ENCODE measurements around the gene EIF2S3.

EIF2S3 gene

GRCh38 chrX:24054182-24055042, at the start of gene EIF2S3:
Gene EIF2S3, plus strand, starts transcription at chrX:24054956. Its CDS starts 13 bp downstream, at chrX:24054969.
- DNase-seq = peak; percentile 90
- peak; percentile 86 for ATAC-seq (replicated peaks)
- Mint-ChIP-seq H3K4me3 (no peak within 1 kb of the TSS), H3K9me3 (no peaks in the 10 kb centered on the region), H3K27me3 (peaks cover 0 to 3% of the 10 kb centered on the region in 2 donors), H3K36me3 (peaks cover 5 to 14% of the 10 kb centered on the region in 2 donors), H3K27ac (no peak within 1 kb of the TSS), H3K4me1 (peaks cover 0 to 1% of the 10 kb centered on the region in 2 donors)

DNA sequence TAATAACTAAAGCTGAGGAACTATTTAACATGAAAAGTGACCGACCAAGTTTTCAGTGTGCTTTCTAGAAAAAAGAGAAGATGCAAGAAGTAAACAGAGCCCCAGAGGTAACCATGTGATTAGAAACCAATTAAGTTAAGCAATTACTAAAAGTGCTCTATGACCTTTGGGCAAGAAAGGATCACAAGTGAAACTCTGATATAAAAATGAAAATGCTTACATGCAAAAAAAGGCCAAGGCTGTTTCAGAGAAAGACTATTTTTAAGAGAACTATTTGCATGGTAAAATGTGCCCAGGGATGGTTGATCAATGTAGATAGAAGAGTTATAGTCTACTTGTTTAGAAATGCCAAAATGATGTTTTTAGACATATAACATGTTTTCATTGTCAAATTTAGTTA, 49.7 kb upstream of the EIF2S3 start:
- no peak overlapping the region for H3K27ac Mint-ChIP-seq
- H3K4me1 Mint-ChIP-seq = peaks cover 6 to 23% of the 10 kb centered on the region in 2 donors
- ATAC-seq (replicated peaks) = peak; percentile 52 to 60
- H3K4me3 Mint-ChIP-seq = peak overlapping the region in 1 of 2 donors; percentile 47
- H3K9me3 Mint-ChIP-seq = peaks cover 1 to 2% of the 10 kb centered on the region in 2 donors
- no peak for DNase-seq
- peaks cover 0 to 10% of the 10 kb centered on the region in 2 donors for H3K27me3 Mint-ChIP-seq
- peaks cover 2 to 10% of the 10 kb centered on the region in 2 donors for H3K36me3 Mint-ChIP-seq

DNA sequence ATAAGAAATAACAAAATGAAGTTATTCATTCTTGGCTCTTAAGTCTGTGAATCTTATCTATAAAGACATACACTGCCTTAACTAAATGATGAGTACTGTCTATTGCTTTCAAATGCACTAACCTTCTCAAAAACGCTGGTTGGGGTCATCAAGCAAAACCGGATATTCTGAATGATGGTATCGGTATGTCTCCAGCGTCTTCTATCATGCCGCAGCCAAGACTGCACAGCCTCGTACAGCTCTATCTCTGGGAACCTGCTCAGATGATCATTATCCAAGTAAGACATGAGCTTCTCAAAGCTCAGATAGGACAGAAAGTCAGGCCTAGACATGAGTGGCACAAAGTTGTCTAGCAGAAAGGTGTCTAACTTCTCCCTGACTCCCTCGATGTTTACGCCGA, 48.9 kb upstream of the EIF2S3 start:
- DNase-seq = no peak
- H3K4me3 Mint-ChIP-seq = no peak overlapping the region
- no peak for ATAC-seq (replicated peaks)
- peaks cover 0 to 13% of the 10 kb centered on the region in 2 donors for H3K27me3 Mint-ChIP-seq
- H3K36me3 Mint-ChIP-seq = peaks cover 5 to 16% of the 10 kb centered on the region in 2 donors
- no peak overlapping the region for H3K27ac Mint-ChIP-seq
- H3K4me1 Mint-ChIP-seq = peaks cover 8 to 31% of the 10 kb centered on the region in 2 donors
- peaks cover 2 to 4% of the 10 kb centered on the region in 2 donors for H3K9me3 Mint-ChIP-seq

DNA sequence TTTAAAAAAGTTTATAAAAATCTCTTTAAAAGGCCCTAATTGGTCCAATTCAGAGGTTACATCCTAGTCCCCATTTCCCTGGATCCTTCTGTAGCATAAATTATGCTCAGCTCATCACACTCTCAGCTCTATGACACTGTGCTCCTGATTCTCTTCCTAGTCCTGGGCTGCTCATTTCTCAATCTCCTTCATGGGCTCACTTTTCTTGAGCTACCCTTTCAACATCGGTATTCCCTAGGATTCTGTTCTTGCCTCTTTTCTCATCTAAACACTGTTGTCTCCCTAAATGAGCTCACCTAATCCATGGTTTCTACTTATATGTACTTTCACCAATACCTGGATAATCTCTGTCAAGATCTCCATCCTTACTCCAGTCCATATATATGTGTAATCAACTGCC, 42.5 kb upstream of the EIF2S3 start:
- Mint-ChIP-seq H3K27ac (no peak overlapping the region), H3K27me3 (peaks cover 0 to 23% of the 10 kb centered on the region in 2 donors), H3K9me3 (peaks cover 2 to 4% of the 10 kb centered on the region in 2 donors), H3K36me3 (peaks cover 9 to 12% of the 10 kb centered on the region in 2 donors), H3K4me3 (no peak overlapping the region), H3K4me1 (peaks cover 11 to 29% of the 10 kb centered on the region in 2 donors)
- DNase-seq (no peak), ATAC-seq (replicated peaks) (no peak)

DNA sequence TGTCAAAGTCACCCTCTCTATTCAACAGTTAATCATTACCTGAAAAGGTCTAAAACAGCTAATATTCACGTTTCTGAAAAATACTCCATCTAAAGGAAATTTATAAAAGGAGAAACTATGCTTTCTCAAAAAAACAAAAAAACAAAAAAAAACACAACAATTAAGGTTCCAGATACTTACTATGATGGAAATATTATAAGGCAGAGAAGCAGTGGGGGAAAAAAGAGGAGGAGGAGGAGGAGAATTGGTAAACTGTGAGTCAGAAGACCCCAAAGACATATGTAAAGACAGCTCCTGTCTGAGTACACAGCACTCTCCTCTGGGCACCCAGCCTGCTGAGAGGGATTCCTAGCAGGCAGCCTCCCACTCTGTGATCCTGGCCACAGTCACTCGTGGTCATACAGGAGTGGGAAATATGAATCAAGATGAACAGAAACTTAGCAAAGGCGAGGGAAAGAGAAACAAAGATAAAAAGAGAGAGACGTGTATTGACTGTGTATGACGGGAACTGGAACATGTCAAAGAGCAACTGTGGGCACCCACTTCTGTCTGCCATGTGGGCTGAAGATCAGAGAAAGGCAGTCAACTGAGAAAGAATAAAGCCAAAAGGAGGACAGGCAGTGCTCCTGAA, 40.3 kb upstream of the EIF2S3 start:
- Mint-ChIP-seq H3K27me3 (peaks cover 0 to 16% of the 10 kb centered on the region in 2 donors), H3K36me3 (peaks cover 9% of the 10 kb centered on the region in 2 donors), H3K9me3 (peaks cover 2 to 4% of the 10 kb centered on the region in 2 donors), H3K4me1 (peaks cover 9 to 22% of the 10 kb centered on the region in 2 donors), H3K27ac (peak overlapping the region; percentile 73), H3K4me3 (peak overlapping the region; percentile 57 to 77)
- ATAC-seq (replicated peaks) = peak; percentile 87 to 95
- peak; percentile 6 for DNase-seq

DNA sequence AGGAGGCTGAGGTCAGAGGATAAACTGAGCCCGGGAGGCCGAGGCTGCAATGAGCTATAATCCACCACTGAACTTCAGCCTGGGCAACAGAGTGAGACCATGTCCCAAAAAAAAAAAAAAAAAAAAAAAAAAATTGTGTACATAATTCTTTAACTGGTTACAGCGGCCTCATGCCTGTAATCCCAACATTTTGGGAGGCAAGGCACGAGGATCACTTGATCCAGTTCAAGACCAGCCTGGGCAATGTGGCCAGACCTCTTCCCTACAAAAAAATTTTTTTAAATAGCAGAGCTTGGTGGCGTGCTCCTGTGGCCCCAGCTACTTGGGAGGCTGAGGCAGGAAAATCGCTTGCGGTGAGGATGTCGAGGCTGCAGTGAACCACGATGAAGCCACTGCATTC, 37.1 kb upstream of the EIF2S3 start:
- Mint-ChIP-seq H3K9me3 (no peaks in the 10 kb centered on the region), H3K27ac (no peak overlapping the region), H3K27me3 (peaks cover 0 to 6% of the 10 kb centered on the region in 2 donors), H3K4me3 (no peak overlapping the region), H3K36me3 (peaks cover 0 to 4% of the 10 kb centered on the region in 2 donors), H3K4me1 (peaks cover 9 to 32% of the 10 kb centered on the region in 2 donors)
- ATAC-seq (replicated peaks) (no peak), DNase-seq (no peak)

GRCh38 chrX:24018809-24019208, 35.9 kb upstream of the EIF2S3 start:
- Mint-ChIP-seq H3K27ac (no peak overlapping the region), H3K9me3 (no peaks in the 10 kb centered on the region), H3K4me1 (peaks cover 9 to 32% of the 10 kb centered on the region in 2 donors), H3K36me3 (peaks cover 0 to 4% of the 10 kb centered on the region in 2 donors), H3K27me3 (peaks cover 0 to 6% of the 10 kb centered on the region in 2 donors), H3K4me3 (no peak overlapping the region)
- no peak for DNase-seq
- ATAC-seq (replicated peaks) = no peak

DNA sequence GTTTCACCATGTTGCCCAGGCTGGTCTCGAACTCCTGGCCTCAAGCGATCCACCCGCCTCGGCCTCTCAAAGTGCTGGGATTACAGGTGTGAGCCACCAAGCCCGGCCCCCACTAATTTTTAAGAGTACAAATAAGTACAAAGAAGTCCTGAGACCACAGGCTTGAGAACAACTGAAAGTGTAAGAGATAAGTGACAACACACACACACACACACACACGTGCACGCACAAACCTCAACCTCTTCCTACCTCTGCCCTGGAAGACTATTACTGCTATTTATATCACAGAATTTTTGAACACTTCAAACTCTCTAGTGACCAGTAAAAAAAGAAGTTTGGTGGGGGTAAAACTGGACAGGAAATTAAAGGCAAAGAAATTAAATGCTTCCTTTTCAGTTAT, 35.3 kb upstream of the EIF2S3 start:
- Mint-ChIP-seq H3K27ac (no peak overlapping the region), H3K9me3 (no peaks in the 10 kb centered on the region), H3K27me3 (peaks cover 0 to 3% of the 10 kb centered on the region in 2 donors), H3K36me3 (peaks cover 0 to 4% of the 10 kb centered on the region in 2 donors), H3K4me3 (no peak overlapping the region), H3K4me1 (peaks cover 9 to 28% of the 10 kb centered on the region in 2 donors)
- ATAC-seq (replicated peaks) (no peak), DNase-seq (no peak)

- no peak overlapping the region for H3K4me3 Mint-ChIP-seq
- H3K27me3 Mint-ChIP-seq = no peaks in the 10 kb centered on the region
- H3K4me1 Mint-ChIP-seq = peaks cover 6 to 22% of the 10 kb centered on the region in 2 donors
- no peak overlapping the region for H3K27ac Mint-ChIP-seq
- peaks cover 0 to 4% of the 10 kb centered on the region in 2 donors for H3K36me3 Mint-ChIP-seq
- DNase-seq (no peak), ATAC-seq (replicated peaks) (no peak)
- no peaks in the 10 kb centered on the region for H3K9me3 Mint-ChIP-seq
Observed at GRCh38 chrX:24020306-24020876, 34.4 kb upstream of the EIF2S3 start.

- DNase-seq (no peak), ATAC-seq (replicated peaks) (no peak)
- Mint-ChIP-seq H3K36me3 (peaks cover 0 to 4% of the 10 kb centered on the region in 2 donors), H3K27me3 (peaks cover 0 to 4% of the 10 kb centered on the region in 2 donors), H3K27ac (no peak overlapping the region), H3K4me1 (peaks cover 6 to 22% of the 10 kb centered on the region in 2 donors), H3K9me3 (no peaks in the 10 kb centered on the region), H3K4me3 (peak overlapping the region; percentile 74 to 75)
Observed at GRCh38 chrX:24023544-24023943, 31.2 kb upstream of the EIF2S3 start.

GRCh38 chrX:24023972-24024669, 30.6 kb upstream of the EIF2S3 start:
- Mint-ChIP-seq H3K4me1 (peaks cover 6 to 22% of the 10 kb centered on the region in 2 donors), H3K9me3 (no peaks in the 10 kb centered on the region), H3K4me3 (peak overlapping the region; percentile 75 to 81), H3K36me3 (peaks cover 0 to 4% of the 10 kb centered on the region in 2 donors), H3K27ac (peak overlapping the region; percentile 80), H3K27me3 (peaks cover 0 to 4% of the 10 kb centered on the region in 2 donors)
- ATAC-seq (replicated peaks) (peak in 1 of 2 donors; percentile 1), DNase-seq (no peak)

DNA sequence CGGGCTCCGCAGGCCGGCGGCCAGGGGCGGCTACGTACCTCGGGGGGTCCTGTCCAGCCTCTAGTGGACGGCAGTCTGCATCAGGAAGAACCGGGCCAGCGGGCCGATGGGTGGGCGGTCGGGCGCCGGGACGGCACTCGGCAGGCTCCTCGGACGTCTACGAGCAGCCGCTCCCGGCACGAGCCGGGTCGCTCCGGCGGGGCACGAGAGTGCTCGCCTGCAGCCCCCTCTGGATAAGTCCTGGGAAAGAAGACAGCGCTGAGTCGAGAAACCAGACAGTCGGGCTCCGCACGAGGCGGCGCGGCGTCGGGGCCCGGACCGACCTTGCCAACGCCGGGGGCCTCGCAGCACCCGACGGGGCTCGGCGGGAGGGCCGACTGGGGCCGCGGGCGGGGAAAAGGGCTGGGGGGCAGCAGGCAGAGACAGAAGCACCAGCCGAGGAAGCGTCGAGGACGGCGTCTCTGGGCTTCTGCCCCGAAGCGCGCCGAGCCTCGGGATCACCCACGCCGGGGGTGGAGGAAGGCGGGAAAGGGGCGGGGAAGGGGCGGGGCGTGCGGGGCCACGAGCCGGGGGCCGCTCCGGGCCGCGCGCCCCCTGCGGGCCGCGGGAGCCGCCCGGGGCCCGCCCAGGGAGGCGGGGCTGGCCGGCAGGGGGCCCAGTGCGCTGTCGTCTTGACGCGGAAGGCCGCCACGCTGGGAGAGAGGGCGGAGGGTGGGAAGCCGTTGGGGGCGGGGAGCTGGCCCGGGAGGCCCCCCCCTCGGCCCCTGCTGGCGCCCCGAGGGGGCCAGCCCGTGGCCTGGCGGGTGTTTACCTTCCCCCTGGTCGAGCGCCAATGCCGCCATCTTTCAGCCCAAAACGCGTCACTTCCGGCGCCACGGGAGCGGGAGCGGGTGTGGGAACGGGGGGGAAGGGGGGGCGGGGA, 29.7 kb upstream of the EIF2S3 start:
- H3K4me1 Mint-ChIP-seq = peaks cover 3 to 15% of the 10 kb centered on the region in 2 donors
- H3K36me3 Mint-ChIP-seq = peaks cover 0 to 4% of the 10 kb centered on the region in 2 donors
- no peaks in the 10 kb centered on the region for H3K9me3 Mint-ChIP-seq
- peak overlapping the region; percentile 80 for H3K27ac Mint-ChIP-seq
- H3K27me3 Mint-ChIP-seq = peaks cover 0 to 9% of the 10 kb centered on the region in 2 donors
- peak overlapping the region; percentile 81 for H3K4me3 Mint-ChIP-seq
- ATAC-seq (replicated peaks) (peak; percentile 93 to 94), DNase-seq (peak; percentile 79)

All from stimulated activated naive B cell treated with anti-CD40 and anti-IgM and Interleukin-4, amounts not matched to agents 10 μg/mL and 1 μg/mL and 100 μg/mL, for 72 hours (primary cell).